Activated T-helper 2 cell treated with anti-CD3 and anti-CD28 coated beads, Interferon-gamma antibody, Interleukin-2, Interleukin-4, amounts not matched to agents 10 μg/mL and 5 μg/mL and 100 μg/mL, durations not matched to agents 14 hours and 24 hours and 36 hours (primary cell): ENCODE results near the gene USP21. TPM values are rescaled to one million over a fixed set of nuclear protein-coding genes. Genes with fewer than 3 reads are reported as not detected.

Source experiments
- DNase-seq: peaks from one replicate; pipeline ENCODE4 v3.0.0; 2021; ENCODE audit warnings: low spot score
- H3K27ac Mint-ChIP-seq: one replicate; pipeline ENCODE4 v1.8.0; 2021; ENCODE audit warnings: mixed read lengths
- H3K27me3 Mint-ChIP-seq: one replicate; pipeline ENCODE4 v1.8.0; 2021; ENCODE audit warnings: low read depth, mixed read lengths
- H3K36me3 Mint-ChIP-seq: one replicate; pipeline ENCODE4 v1.8.0; 2021; ENCODE audit warnings: low read depth, mixed read lengths
- H3K4me1 Mint-ChIP-seq: one replicate; pipeline ENCODE4 v1.8.0; 2021; ENCODE audit warnings: low read depth, mixed read lengths
- H3K4me3 Mint-ChIP-seq: one replicate; pipeline ENCODE4 v1.8.0; 2021; ENCODE audit warnings: low read depth, mild to moderate bottlenecking, moderate library complexity, mixed read lengths
- H3K9me3 Mint-ChIP-seq: one replicate; pipeline ENCODE4 v1.8.0; 2021; ENCODE audit warnings: mixed read lengths
- intact Hi-C: fragments of 100-400 bp; cut with micrococcal nuclease; formaldehyde crosslinking; loops from one replicate; pipeline ENCODE4 v1.15.1; 2023
- total RNA-seq: library from RNA; stranded (reverse); gene quantifications from 2 replicates; pipeline ENCODE4 v1.2.3, GENCODE V29; 2022

USP21 gene
- total RNA-seq, 1 donor from 2014 or later, result 33.0 TPM

DNA sequence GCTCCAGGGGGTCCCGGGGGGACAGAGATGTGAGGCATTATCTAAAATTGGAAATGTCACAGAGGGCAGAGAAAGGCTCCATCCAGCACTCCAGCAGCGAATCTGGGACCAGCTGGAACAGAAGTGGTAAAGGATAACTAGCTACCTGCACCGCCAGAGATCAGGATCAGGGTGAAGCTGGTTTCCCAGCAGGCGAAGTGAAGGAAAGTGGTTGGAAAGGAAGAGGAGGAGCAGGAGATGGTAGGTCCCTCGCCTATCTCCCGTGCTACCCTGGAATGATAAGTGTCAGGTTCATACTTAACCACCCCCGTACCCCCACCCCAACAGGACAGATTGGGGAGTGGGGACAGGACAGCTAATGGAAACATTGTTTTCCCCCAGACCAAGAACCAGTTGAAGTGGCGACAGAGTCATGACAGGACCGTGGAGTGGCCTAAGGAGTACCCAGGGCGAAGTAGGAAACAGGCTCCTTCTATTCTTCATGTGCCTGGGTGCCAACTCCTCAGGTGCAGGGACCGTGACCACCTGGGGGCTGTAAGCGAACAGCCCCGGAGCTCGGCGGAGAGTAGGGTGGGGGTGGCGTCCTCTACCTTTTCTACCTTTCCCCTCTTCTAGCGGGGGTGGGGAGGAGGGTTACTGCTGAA is 17.3 kb downstream of the USP21 start:
- peak overlapping the region; percentile 99 for H3K4me3 Mint-ChIP-seq
- DNase-seq, result no peak
- H3K4me1 Mint-ChIP-seq, result peaks cover 44% of the 10 kb centered on the region
- no peaks in the 10 kb centered on the region for H3K27me3 Mint-ChIP-seq
- intact Hi-C loops, result loop anchor here (1.0 to 2.0 kb wide), 2 partner anchors 10 to 44 kb away; partner anchors contain the start of genes DEDD and PPOX
- H3K9me3 Mint-ChIP-seq, result no peaks in the 10 kb centered on the region
- peak overlapping the region; percentile 97 for H3K27ac Mint-ChIP-seq
- H3K36me3 Mint-ChIP-seq, result peaks cover 51% of the 10 kb centered on the region

DNA sequence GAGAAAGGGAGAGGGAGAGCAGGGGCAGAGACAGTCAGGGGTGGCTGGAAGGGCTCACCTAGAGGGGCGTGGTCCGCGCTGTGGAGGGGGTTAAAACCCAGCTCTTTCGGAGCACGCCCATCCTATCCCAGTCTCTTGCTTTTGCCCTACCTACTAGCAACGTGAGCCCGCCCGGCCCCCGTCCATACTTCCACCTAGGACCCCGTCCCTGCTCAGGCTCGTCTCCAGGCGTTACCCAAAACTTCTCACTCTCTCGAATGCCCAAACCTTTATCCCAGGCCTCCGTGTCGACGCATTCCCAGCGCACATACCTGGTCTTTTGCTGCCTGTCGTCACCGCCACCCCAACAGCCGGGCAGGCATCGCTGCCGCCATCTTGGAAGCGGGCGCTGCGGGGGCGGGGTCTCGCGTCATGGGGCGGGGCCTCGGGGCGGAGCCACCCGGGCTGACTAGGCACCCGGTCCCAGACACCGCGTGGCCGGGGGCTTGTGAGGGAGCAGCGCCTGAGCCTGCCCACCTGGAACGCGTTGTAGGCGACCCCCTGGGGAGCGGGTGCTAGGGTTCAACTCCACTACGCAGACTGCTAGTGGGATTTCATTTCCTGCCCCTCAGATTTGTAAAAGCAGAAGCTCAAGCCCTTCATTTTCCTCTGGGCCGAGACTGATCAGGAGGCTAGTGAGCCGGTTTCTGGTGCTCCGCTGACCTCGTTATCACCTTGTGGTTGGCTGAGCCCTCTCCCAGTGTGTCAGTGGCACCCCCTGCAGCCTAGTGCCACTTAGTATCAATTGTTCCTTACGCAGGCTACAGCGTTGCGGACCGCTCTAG is 18.0 kb downstream of the USP21 start, which contains the start of gene B4GALT3:
Gene B4GALT3 (minus strand): TSS at position 396 of the 824 bp plus-strand sequence. CDS start 1,447 bp downstream, outside the sequence.
- DNase-seq, result peak; percentile 92
- Mint-ChIP-seq H3K4me1 (peaks cover 48% of the 10 kb centered on the region), H3K9me3 (no peaks in the 10 kb centered on the region), H3K4me3 (peak within 1 kb of the TSS; percentile 99), H3K27me3 (no peaks in the 10 kb centered on the region), H3K27ac (peak within 1 kb of the TSS; percentile 97), H3K36me3 (peaks cover 44% of the 10 kb centered on the region)
- intact Hi-C loops, result loop anchor here (1.0 to 2.0 kb wide), 2 partner anchors 11 to 45 kb away; partner anchors contain the start of genes DEDD and PPOX

DNA sequence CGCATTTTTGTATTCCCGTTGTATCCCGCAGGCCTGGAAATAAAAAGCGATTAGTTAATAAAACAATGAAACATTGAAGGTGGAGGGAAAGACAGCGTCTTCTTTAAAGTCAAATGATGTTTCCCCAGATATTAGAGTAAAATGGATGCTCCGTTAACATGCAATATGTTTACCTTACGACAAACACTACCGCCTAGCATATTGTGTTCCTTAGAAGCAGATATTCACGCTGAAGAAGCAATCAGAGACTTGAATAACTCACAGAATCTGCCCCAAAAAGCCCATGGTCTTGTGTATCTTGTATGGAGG is 18.6 kb downstream of the USP21 start:
- DNase-seq, result no peak
- peak overlapping the region; percentile 97 for H3K27ac Mint-ChIP-seq
- peak overlapping the region; percentile 99 for H3K4me3 Mint-ChIP-seq
- peaks cover 39% of the 10 kb centered on the region for H3K36me3 Mint-ChIP-seq
- intact Hi-C loops, result loop anchor here (1.0 to 2.0 kb wide), 2 partner anchors 12 to 45 kb away; partner anchors contain the start of genes DEDD and PPOX
- peaks cover 48% of the 10 kb centered on the region for H3K4me1 Mint-ChIP-seq
- H3K27me3 Mint-ChIP-seq, result no peaks in the 10 kb centered on the region
- no peaks in the 10 kb centered on the region for H3K9me3 Mint-ChIP-seq

DNA sequence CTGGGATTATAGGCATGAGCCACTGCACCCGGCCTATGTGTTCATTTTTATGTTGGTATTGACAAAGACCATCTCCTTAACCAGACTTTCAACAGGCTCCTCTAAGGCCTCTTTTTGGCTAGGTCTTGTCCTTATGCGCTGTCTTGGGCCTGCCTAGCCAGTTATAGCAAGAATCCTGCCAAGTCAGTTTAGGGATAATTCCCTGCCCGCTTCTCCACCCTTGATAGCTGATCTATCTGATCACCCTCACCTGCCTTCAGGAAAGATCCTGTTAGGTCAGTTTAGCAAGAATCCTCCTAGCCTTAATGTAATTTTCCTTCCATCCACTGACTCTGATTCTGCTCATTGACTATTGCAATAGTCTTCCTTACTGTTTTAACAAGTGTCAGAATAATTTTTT is 20.4 kb downstream of the USP21 start:
- Mint-ChIP-seq H3K36me3 (peaks cover 23% of the 10 kb centered on the region), H3K4me3 (no peak overlapping the region), H3K9me3 (no peaks in the 10 kb centered on the region), H3K27me3 (no peaks in the 10 kb centered on the region), H3K4me1 (peaks cover 60% of the 10 kb centered on the region), H3K27ac (peak overlapping the region; percentile 23)
- intact Hi-C loops, result loop anchor here (1.0 kb wide), 1 partner anchor 46 kb away; no protein-coding TSS in a partner anchor
- DNase-seq, result no peak

DNA sequence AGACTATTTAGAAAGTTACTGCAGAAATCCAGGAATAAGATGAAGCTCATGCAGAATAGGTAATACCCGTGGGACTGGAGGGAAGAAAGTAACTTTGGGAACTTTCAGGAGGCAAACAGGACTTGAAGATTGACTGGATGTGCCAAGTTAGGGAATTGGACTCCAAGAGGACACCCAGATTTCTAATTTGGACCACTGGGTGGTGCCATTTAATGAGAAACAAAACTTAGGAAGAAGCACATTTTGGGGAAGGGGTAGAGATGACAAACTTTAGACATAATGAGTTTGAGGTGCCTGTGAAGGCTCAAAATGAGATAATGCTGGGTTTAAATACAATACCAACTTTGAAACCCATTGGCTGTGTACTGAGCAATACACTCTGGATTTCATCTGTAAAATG is 21.3 kb downstream of the USP21 start:
- H3K4me1 Mint-ChIP-seq, result peaks cover 62% of the 10 kb centered on the region
- H3K36me3 Mint-ChIP-seq, result peaks cover 13% of the 10 kb centered on the region
- DNase-seq, result no peak
- no peaks in the 10 kb centered on the region for H3K9me3 Mint-ChIP-seq
- no peaks in the 10 kb centered on the region for H3K27me3 Mint-ChIP-seq
- H3K27ac Mint-ChIP-seq, result peak overlapping the region; percentile 75
- intact Hi-C loops, result loop anchor here (1.0 kb wide), 1 partner anchor 45 kb away; no protein-coding TSS in a partner anchor
- H3K4me3 Mint-ChIP-seq, result no peak overlapping the region

GRCh38 chr1:161182214-161182613 is 22.9 kb downstream of the USP21 start:
- Mint-ChIP-seq H3K4me3 (peak overlapping the region; percentile 61), H3K36me3 (peaks cover 1% of the 10 kb centered on the region), H3K4me1 (peaks cover 64% of the 10 kb centered on the region), H3K27me3 (no peaks in the 10 kb centered on the region), H3K9me3 (no peaks in the 10 kb centered on the region), H3K27ac (peak overlapping the region; percentile 99)
- intact Hi-C loops, result no loop called here
- peak; percentile 62 for DNase-seq

- no peaks in the 10 kb centered on the region for H3K36me3 Mint-ChIP-seq
- H3K27ac Mint-ChIP-seq, result peak overlapping the region; percentile 98
Measured at GRCh38 chr1:161185282-161185682, 26.0 kb downstream of the USP21 start.

GRCh38 chr1:161185732-161186311 is 26.5 kb downstream of the USP21 start:
- H3K4me3 Mint-ChIP-seq, result peak overlapping the region; percentile 67
- intact Hi-C loops, result loop anchor here (1.0 to 2.0 kb wide), 2 partner anchors 16 to 39 kb away; partner anchors contain the start of gene NDUFS2
- no peaks in the 10 kb centered on the region for H3K9me3 Mint-ChIP-seq
- no peaks in the 10 kb centered on the region for H3K36me3 Mint-ChIP-seq
- no peaks in the 10 kb centered on the region for H3K27me3 Mint-ChIP-seq
- peaks cover 49% of the 10 kb centered on the region for H3K4me1 Mint-ChIP-seq
- H3K27ac Mint-ChIP-seq, result peak overlapping the region; percentile 98
- DNase-seq, result no peak

More at GRCh38 chr1:161185282-161185682, 26.0 kb downstream of the USP21 start:
- no peaks in the 10 kb centered on the region for H3K9me3 Mint-ChIP-seq
- H3K4me3 Mint-ChIP-seq, result peak overlapping the region; percentile 67
- intact Hi-C loops, result loop anchor here (1.0 to 2.0 kb wide), 2 partner anchors 17 to 40 kb away; partner anchors contain the start of gene NDUFS2
- no peaks in the 10 kb centered on the region for H3K27me3 Mint-ChIP-seq
- H3K4me1 Mint-ChIP-seq, result peaks cover 55% of the 10 kb centered on the region
- peak; percentile 78 for DNase-seq

GRCh38 chr1:161187311-161187710 is 28.0 kb downstream of the USP21 start:
- Mint-ChIP-seq H3K4me1 (peaks cover 44% of the 10 kb centered on the region), H3K9me3 (no peaks in the 10 kb centered on the region), H3K27ac (peak overlapping the region; percentile 31), H3K4me3 (no peak overlapping the region), H3K27me3 (no peaks in the 10 kb centered on the region), H3K36me3 (no peaks in the 10 kb centered on the region)
- DNase-seq, result no peak
- intact Hi-C loops, result no loop called here

DNA sequence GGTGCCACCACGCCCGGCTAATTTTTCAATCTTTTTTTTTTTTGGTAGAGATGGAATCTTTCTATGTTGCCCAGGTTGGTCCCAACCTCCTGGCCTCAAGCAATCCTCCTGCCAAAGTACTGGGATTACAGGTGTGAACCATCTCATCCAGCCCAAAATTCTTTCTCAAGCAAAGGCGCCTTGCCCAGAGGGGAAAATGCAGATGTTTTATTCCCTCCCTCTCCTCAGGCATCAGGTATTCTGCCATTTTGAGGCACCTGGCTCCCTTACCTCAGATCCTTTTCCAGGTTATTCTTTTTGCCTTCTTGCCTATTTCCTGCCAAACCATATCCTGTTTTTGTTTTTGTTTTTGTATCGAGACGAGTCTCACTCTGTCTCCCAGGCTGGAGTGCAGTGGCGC is 29.1 kb downstream of the USP21 start:
- no peaks in the 10 kb centered on the region for H3K9me3 Mint-ChIP-seq
- no peaks in the 10 kb centered on the region for H3K36me3 Mint-ChIP-seq
- no peak overlapping the region for H3K27ac Mint-ChIP-seq
- H3K4me1 Mint-ChIP-seq, result peaks cover 43% of the 10 kb centered on the region
- H3K27me3 Mint-ChIP-seq, result no peaks in the 10 kb centered on the region
- no peak overlapping the region for H3K4me3 Mint-ChIP-seq
- DNase-seq, result no peak
- intact Hi-C loops, result no loop called here

- Mint-ChIP-seq H3K27ac (no peak overlapping the region), H3K4me1 (peaks cover 39% of the 10 kb centered on the region), H3K36me3 (no peaks in the 10 kb centered on the region), H3K9me3 (no peaks in the 10 kb centered on the region), H3K27me3 (no peaks in the 10 kb centered on the region), H3K4me3 (no peak overlapping the region)
- no peak for DNase-seq
- intact Hi-C loops, result no loop called here
Measured at GRCh38 chr1:161189036-161189435, 29.7 kb downstream of the USP21 start.

DNA sequence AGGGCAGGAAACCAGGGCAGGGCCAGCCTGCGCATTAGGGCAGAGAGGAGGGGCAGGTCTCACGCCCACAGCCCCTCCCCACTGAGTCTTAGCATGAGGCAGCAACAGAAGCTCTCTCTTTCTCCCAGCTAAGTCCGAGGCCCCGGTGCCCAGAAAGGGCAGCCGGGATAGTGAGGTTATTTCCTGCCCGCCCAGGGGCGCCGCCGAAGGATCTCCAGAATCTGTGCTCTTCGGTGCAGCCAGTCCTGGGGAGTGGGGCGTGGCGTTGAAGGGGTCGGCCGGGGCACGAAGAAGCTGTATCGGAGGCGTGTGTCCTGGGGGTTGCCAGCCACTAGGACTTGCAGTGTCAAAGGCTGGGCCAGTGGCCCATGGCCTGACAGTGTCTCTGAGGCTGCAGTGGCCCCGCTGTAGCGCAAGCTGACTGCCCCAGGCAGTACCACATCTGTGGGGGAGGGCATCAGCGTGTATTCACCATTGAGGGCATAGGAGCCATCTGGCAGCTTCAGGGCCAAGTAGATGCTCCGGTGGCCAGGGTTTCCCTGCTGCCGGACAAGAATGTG is 31.7 kb downstream of the USP21 start:
- no peak overlapping the region for H3K4me3 Mint-ChIP-seq
- H3K27me3 Mint-ChIP-seq, result no peaks in the 10 kb centered on the region
- H3K36me3 Mint-ChIP-seq, result no peaks in the 10 kb centered on the region
- no peaks in the 10 kb centered on the region for H3K9me3 Mint-ChIP-seq
- peaks cover 26% of the 10 kb centered on the region for H3K4me1 Mint-ChIP-seq
- DNase-seq, result no peak
- intact Hi-C loops, result loop anchor here (5.0 kb wide), 1 partner anchor 191 kb away; no protein-coding TSS in a partner anchor
- H3K27ac Mint-ChIP-seq, result no peak overlapping the region
